A549 (cell line): ENCODE measurements around the gene CYP24A1. TPM values are rescaled to one million over a fixed set of nuclear protein-coding genes. Genes with fewer than 3 reads are reported as not detected.

Source experiments
- ATAC-seq, 2 experiments: fragments of 200-7000 bp in 1 of 2; fragments of >200 bp in 1 of 2; cut with Nextera tagmentation in 1 of 2; cut with Tn5 transposase in 1 of 2; 3 replicates each; pipeline versions ENCODE4 v1.8.0 to v1.9.1; 2018 to 2020; ENCODE audit warnings: mild to moderate bottlenecking in 1 of 2, moderate library complexity in 1 of 2
- CTCF ChIA-PET: fragments of 300-600 bp; sonication (Branson Sonifier 250); formaldehyde crosslinking; extraction: SDS; loops from one replicate; lab custom pipeline; 2021; ENCODE audit warnings: antibody characterized with exemption, inconsistent platforms; lab: Yijun Ruan, JAX
- POLR2A ChIA-PET: fragments of 350-600 bp; formaldehyde crosslinking; extraction: SDS; loops from one replicate; lab custom pipeline; 2021; ENCODE audit warnings: antibody characterized with exemption, inconsistent platforms; lab: Yijun Ruan, JAX
- DNase-seq, 2 experiments: peaks; one replicate each; pipeline versions ENCODE4 v3.0.0 to v3.0.0-alpha.2; 2011 to 2016; ENCODE audit warnings: low read depth in 1 of 2, low spot score in 1 of 2
- FAIRE-seq: peaks from 2 replicates; lab custom pipeline; 2011; peaks lifted over from hg19 to GRCh38; lab: Jason Lieb, UNC
- H3K27ac ChIP-seq, 2 experiments: fragments of >200 bp; sonication (Bioruptor Twin); formaldehyde crosslinking; 3 replicates each; pipeline ENCODE4 v1.5.1; 2016 to 2017
- H3K4me1 ChIP-seq: fragments of >200 bp; sonication (Bioruptor Twin); formaldehyde crosslinking; 3 replicates; pipeline ENCODE4 v1.6.1; 2016
- H3K4me2 ChIP-seq: fragments of >200 bp; sonication (Bioruptor Twin); formaldehyde crosslinking; 3 replicates; pipeline ENCODE4 v1.6.1; 2016
- H3K4me3 ChIP-seq: fragments of >200 bp; sonication (Bioruptor Twin); formaldehyde crosslinking; 3 replicates; pipeline ENCODE4 v1.5.1; 2016
- H3K9me3 ChIP-seq: fragments of >200 bp; sonication (Bioruptor Twin); formaldehyde crosslinking; 3 replicates; pipeline ENCODE4 v1.6.1; 2016
- BCL3 ChIP-seq: fragments of >200 bp; sonication (Bioruptor Twin); formaldehyde crosslinking; IDR thresholded peaks from 3 replicates; pipeline ENCODE4 v1.6.1; 2016
- CBX8 ChIP-seq: fragments of 200-600 bp; sonication (generic); IDR thresholded peaks from 2 replicates; pipeline ENCODE4 v1.6.1; 2016
- CEBPB ChIP-seq, 2 experiments: fragments of >200 bp in 1 of 2; sonication (Bioruptor Twin) in 1 of 2; formaldehyde crosslinking in 1 of 2; IDR thresholded peaks; 2 replicates each; pipeline ENCODE4 v1.6.1; 2012 to 2016
- CTCF ChIP-seq: fragments of >200 bp; sonication (Bioruptor Twin); formaldehyde crosslinking; IDR thresholded peaks from 3 replicates; pipeline ENCODE4 v1.5.1; 2016
- E2F6 ChIP-seq: IDR thresholded peaks from 2 replicates; pipeline ENCODE4 v1.6.1; 2012; ENCODE audit warnings: low read depth, borderline replicate concordance
- EHF ChIP-seq: fragments of 250-450 bp; sonication (Bioruptor Pico); IDR thresholded peaks from 2 replicates; pipeline ENCODE4 v1.5.0; 2020; ENCODE audit warnings: mild to moderate bottlenecking
- FOSB ChIP-seq: fragments of 250-450 bp; sonication (Bioruptor Pico); IDR thresholded peaks from 2 replicates; pipeline ENCODE4 v1.5.0; 2020; ENCODE audit warnings: mild to moderate bottlenecking, moderate library complexity
- FOSL2 ChIP-seq, 2 experiments: fragments of 450-650 bp in 1 of 2; fragments of >200 bp in 1 of 2; sonication (Bioruptor Twin) in 1 of 2; formaldehyde crosslinking; IDR thresholded peaks; 2 replicates each; pipeline versions ENCODE4 v1.5.0 to v1.6.1; 2016 to 2020; ENCODE audit warnings: mild to moderate bottlenecking in 1 of 2, moderate library complexity in 1 of 2
- GATA3 ChIP-seq: IDR thresholded peaks from 2 replicates; pipeline ENCODE4 v1.6.1; 2012; ENCODE audit warnings: borderline replicate concordance
- HDAC2 ChIP-seq: fragments of 200-600 bp; sonication (generic); IDR thresholded peaks from 2 replicates; pipeline ENCODE4 v1.6.1; 2016
- HMGXB4 ChIP-seq: fragments of 250-450 bp; sonication (Bioruptor Pico); IDR thresholded peaks from 2 replicates; pipeline ENCODE4 v1.5.0; 2021; ENCODE audit warnings: mild to moderate bottlenecking, moderate library complexity, borderline replicate concordance
- HOXA7 ChIP-seq: fragments of 250-450 bp; sonication (Bioruptor Pico); IDR thresholded peaks from 2 replicates; pipeline ENCODE4 v1.5.0; 2020; ENCODE audit warnings: mild to moderate bottlenecking, moderate library complexity
- HOXB5 ChIP-seq: fragments of 250-450 bp; sonication (Bioruptor Pico); IDR thresholded peaks from 2 replicates; pipeline ENCODE4 v1.5.0; 2020; ENCODE audit warnings: mild to moderate bottlenecking, moderate library complexity
- JUNB ChIP-seq: fragments of >200 bp; sonication (Bioruptor Twin); formaldehyde crosslinking; IDR thresholded peaks from 2 replicates; pipeline ENCODE4 v1.6.1; 2016
- KDM1A ChIP-seq: fragments of 200-600 bp; sonication (generic); IDR thresholded peaks from 2 replicates; pipeline ENCODE4 v1.6.1; 2016; ENCODE audit warnings: low read depth, mild to moderate bottlenecking
- KDM5A ChIP-seq: fragments of 200-600 bp; sonication (generic); IDR thresholded peaks from 2 replicates; pipeline ENCODE4 v1.6.1; 2016; ENCODE audit warnings: antibody characterized with exemption, mild to moderate bottlenecking
- MAFK ChIP-seq: fragments of 450-650 bp; IDR thresholded peaks from 2 replicates; pipeline ENCODE4 v1.6.1; 2014; ENCODE audit not compliant: partially characterized antibody
- MAX ChIP-seq: IDR thresholded peaks from 2 replicates; pipeline ENCODE4 v1.6.1; 2012
- MAZ ChIP-seq: fragments of 150-350 bp; IDR thresholded peaks from 2 replicates; pipeline ENCODE4 v1.6.1; 2014; ENCODE audit warnings: antibody characterized with exemption, low read depth, low read length, borderline replicate concordance
- NFE2L2 ChIP-seq: fragments of 150-350 bp; conservative IDR thresholded peaks from 2 replicates; pipeline ENCODE4 v1.6.1; 2014; ENCODE audit warnings: low read length
- NPAS2 ChIP-seq: fragments of 250-450 bp; sonication (Bioruptor Pico); IDR thresholded peaks from 2 replicates; pipeline ENCODE4 v1.8.0; 2022; ENCODE audit warnings: mild to moderate bottlenecking, moderate library complexity, borderline replicate concordance
- POLR2A ChIP-seq: IDR thresholded peaks from 2 replicates; pipeline ENCODE4 v1.6.1; 2012; ENCODE audit warnings: mild to moderate bottlenecking, low read length
- RARB ChIP-seq: fragments of 250-450 bp; sonication (Bioruptor Pico); IDR thresholded peaks from 2 replicates; pipeline ENCODE4 v1.8.0; 2021; ENCODE audit warnings: mild to moderate bottlenecking, moderate library complexity
- RCOR1 ChIP-seq: fragments of 150-350 bp; IDR thresholded peaks from 2 replicates; pipeline ENCODE4 v1.6.1; 2014; ENCODE audit warnings: antibody characterized with exemption, low read length, low read depth
- SMC3 ChIP-seq: fragments of >200 bp; sonication (Bioruptor Twin); formaldehyde crosslinking; IDR thresholded peaks from 3 replicates; pipeline ENCODE4 v1.6.1; 2018; ENCODE audit warnings: inconsistent platforms
- SREBF2 ChIP-seq: fragments of 450-650 bp; IDR thresholded peaks from 2 replicates; pipeline ENCODE4 v1.6.1; 2014; ENCODE audit warnings: mild to moderate bottlenecking, moderate library complexity
- TFCP2L1 ChIP-seq: fragments of 250-450 bp; sonication (Bioruptor Pico); IDR thresholded peaks from 2 replicates; pipeline ENCODE4 v1.5.0; 2021; ENCODE audit warnings: mild to moderate bottlenecking
- TP53 ChIP-seq: fragments of 250-450 bp; sonication (Bioruptor Pico); IDR thresholded peaks from 2 replicates; pipeline ENCODE4 v1.5.0; 2021; ENCODE audit warnings: mild to moderate bottlenecking, moderate library complexity
- ZC3H11A ChIP-seq: fragments of 450-650 bp; IDR thresholded peaks from 2 replicates; pipeline ENCODE4 v1.6.1; 2014; ENCODE audit warnings: antibody characterized with exemption, mild to moderate bottlenecking
- ZNF302 ChIP-seq: fragments of 250-450 bp; sonication (Bioruptor Pico); IDR thresholded peaks from 2 replicates; pipeline ENCODE4 v1.9.0; 2021; ENCODE audit warnings: inconsistent platforms, mild to moderate bottlenecking, moderate library complexity
- WGBS: methylation state at CpG from one replicate; pipeline ENCODE4 v1.1.6; 2017; ENCODE audit errors: missing lambda C conversion rate; 5-methylcytosine and 5-hydroxymethylcytosine counted together
- polyA plus RNA-seq, 4 experiments: library from polyadenylated mRNA; depleted of rRNA in 3 of 4; stranded (reverse); fragments of >200 nt; fragmentation: RNase III in 1 of 4; extraction: RNeasy Plus Mini Kit Qiagen cat#74134 plus additional on column Dnase treatment in 1 of 4; gene quantifications; 2 replicates in 3 of 4; 3 replicates in 1 of 4; pipeline ENCODE4 v1.2.3, GENCODE V29; 2011 to 2017
- TF ChIP-seq, protein P1 (sequence below): fragments of >200 bp; sonication (Bioruptor Twin); formaldehyde crosslinking; IDR thresholded peaks from 2 replicates; pipeline ENCODE4 v1.6.1; 2016
- TF ChIP-seq, protein P2 (sequence below): fragments of 150-350 bp; IDR thresholded peaks from 2 replicates; pipeline ENCODE4 v1.6.1; 2014; ENCODE audit warnings: low read depth, mild to moderate bottlenecking, low read length

CYP24A1 gene
- polyA plus RNA-seq, 2 of the 4 experiments (the other 2 are of a cell fraction): 722 to 1,617 TPM

DNA sequence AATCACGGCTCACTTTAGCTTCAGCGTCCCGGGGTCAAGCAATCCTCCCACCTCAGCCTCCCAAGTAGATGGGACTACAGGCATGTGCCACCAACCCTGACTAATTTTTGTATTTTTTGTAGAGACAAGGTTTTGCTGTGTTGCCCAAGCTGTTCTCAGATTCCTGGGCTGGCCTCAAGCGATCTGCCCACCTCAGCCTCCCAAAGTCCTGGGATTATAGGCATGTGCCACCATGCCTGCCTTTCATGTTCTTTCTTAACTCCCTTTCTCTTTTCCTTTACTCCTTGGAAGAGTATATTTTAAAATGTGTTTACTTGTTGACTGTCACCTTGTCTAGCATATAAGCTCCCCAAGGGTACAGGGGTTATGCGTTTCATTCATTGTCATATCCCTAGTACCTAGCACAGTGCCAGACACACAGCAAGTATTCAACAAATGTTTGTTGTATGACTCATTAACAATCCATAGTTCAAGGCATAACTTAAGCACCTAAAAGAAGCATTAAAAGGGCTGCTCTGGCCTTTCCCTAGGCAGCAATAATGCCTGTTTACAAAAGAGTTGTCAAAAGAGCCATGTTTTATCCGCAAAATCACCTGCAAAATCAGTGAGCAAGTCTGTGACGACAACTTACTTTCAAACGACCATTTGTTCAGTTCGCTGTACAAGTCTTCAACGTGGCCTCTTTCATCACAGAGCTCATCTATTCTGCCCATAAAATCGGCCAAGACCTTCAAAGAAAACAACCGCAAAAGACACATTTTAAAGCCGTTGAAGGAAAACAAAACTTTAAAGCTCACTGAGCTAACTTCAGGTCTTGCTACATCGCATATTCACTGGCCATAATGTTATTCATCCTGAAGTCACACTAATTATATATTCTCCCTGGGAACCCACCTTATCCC, 4.6 kb downstream of the CYP24A1 start:
- POLR2A ChIA-PET: interaction anchor here (0.7 to 7.0 kb wide), 14 partner anchors 7 to 72 kb away, joined by 3 to 69 read pairs (median 6); no protein-coding TSS in a partner anchor
- DNase-seq (peak in 1 of 2 experiments; percentile 63), FAIRE-seq (no peak), ATAC-seq (no peak)
- Histone ChIP-seq H3K4me3 (peak overlapping the region; percentile 83), H3K27ac (peak overlapping the region; percentile 93 to 100), H3K9me3 (no peaks in the 10 kb centered on the region), H3K4me2 (peak overlapping the region; percentile 93), H3K4me1 (peaks cover 45% of the 10 kb centered on the region)
- CTCF ChIA-PET: interaction anchor here (0.6 to 10.4 kb wide), 15 partner anchors 9 to 596 kb away, joined by 3 to 97 read pairs (median 4); no protein-coding TSS in a partner anchor
- 2% methylated on average over 14 of the region's 14 CpGs for WGBS
- peak; percentile 98 for TF ChIP-seq HOXA7 (CRISPR knock-in tag)
- no peak for TF ChIP-seq MAFK
- no peak for TF ChIP-seq CBX8
- peak; percentile 39; the same call in 1 of the 2 replicates for TF ChIP-seq JUNB
- no peak for TF ChIP-seq RCOR1
- no peak for TF ChIP-seq KDM1A
- TF ChIP-seq SREBF2: no peak
- 0 out of 2 replicates have a peak, but pooled peaks have one; percentile 4 for TF ChIP-seq POLR2A
- TF ChIP-seq FOSL2 (IDR thresholded peaks at IDR 0.05): peak; percentile 8; the same call in 1 of the 2 replicates
- TF ChIP-seq FOSL2 (CRISPR knock-in tag; IDR thresholded peaks at IDR 0.05): peak; percentile 84
- TF ChIP-seq TP53 (CRISPR knock-in tag): peak; percentile 95
- no peak for TF ChIP-seq MAZ
- TF ChIP-seq CEBPB (IDR thresholded peaks at IDR 0.05): no peak; a peak in 1 of 4 replicates
- peak; percentile 58; the same call in 1 of the 2 replicates for TF ChIP-seq EHF (CRISPR knock-in tag)
- TF ChIP-seq HOXB5 (CRISPR knock-in tag): peak; percentile 61; the same call in 1 of the 2 replicates
- peak; percentile 92 for TF ChIP-seq HMGXB4 (CRISPR knock-in tag)
- no peak for TF ChIP-seq NFE2L2
- peak; percentile 93 for TF ChIP-seq RARB (CRISPR knock-in tag)
- peak; percentile 28; the same call in 1 of the 3 replicates for TF ChIP-seq BCL3
- no peak for TF ChIP-seq HDAC2
- peak; percentile 10; the same call in 1 of the 2 replicates for TF ChIP-seq E2F6
- no peak for TF ChIP-seq ZC3H11A
- TF ChIP-seq, protein P1, sequence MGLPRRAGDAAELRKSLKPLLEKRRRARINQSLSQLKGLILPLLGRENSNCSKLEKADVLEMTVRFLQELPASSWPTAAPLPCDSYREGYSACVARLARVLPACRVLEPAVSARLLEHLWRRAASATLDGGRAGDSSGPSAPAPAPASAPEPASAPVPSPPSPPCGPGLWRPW: no peak
- no peak for TF ChIP-seq CTCF
- TF ChIP-seq NPAS2 (CRISPR knock-in tag): no peak
- peak; percentile 51 for TF ChIP-seq MAX
- TF ChIP-seq SMC3: no peak
- no peak for TF ChIP-seq KDM5A
- TF ChIP-seq, protein P2, sequence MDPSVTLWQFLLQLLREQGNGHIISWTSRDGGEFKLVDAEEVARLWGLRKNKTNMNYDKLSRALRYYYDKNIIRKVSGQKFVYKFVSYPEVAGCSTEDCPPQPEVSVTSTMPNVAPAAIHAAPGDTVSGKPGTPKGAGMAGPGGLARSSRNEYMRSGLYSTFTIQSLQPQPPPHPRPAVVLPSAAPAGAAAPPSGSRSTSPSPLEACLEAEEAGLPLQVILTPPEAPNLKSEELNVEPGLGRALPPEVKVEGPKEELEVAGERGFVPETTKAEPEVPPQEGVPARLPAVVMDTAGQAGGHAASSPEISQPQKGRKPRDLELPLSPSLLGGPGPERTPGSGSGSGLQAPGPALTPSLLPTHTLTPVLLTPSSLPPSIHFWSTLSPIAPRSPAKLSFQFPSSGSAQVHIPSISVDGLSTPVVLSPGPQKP: no peak
- TF ChIP-seq GATA3: no peak
- TF ChIP-seq ZNF302 (CRISPR knock-in tag): no peak
- peak; percentile 95 for TF ChIP-seq FOSB (CRISPR knock-in tag)
- TF ChIP-seq TFCP2L1 (CRISPR knock-in tag): peak; percentile 92; the same call in 1 of the 2 replicates
